Measurements from ENCODE around the gene TMEM87A.

Gene TMEM87A

GRCh38 chr15:42199126-42199525 is 74.1 kb downstream of the TMEM87A start:
- DNase-seq, result no peak

- DNase-seq, result no peak
Observed at GRCh38 chr15:42198516-42198915, 74.7 kb downstream of the TMEM87A start.

- DNase-seq, result no peak
Observed at GRCh38 chr15:42194513-42194912, 78.7 kb downstream of the TMEM87A start.

- DNase-seq, result no peak
Observed at GRCh38 chr15:42193383-42193782, 79.8 kb downstream of the TMEM87A start.

GRCh38 chr15:42191610-42192346 is 81.5 kb downstream of the TMEM87A start:
- DNase-seq, result no peak

- no peak for DNase-seq
Observed at GRCh38 chr15:42190370-42190769, 82.9 kb downstream of the TMEM87A start.

- no peak for DNase-seq
Observed at GRCh38 chr15:42185801-42186200, 87.4 kb downstream of the TMEM87A start.

GRCh38 chr15:42184736-42185135 is 88.5 kb downstream of the TMEM87A start:
- no peak for DNase-seq

GRCh38 chr15:42184296-42184695 is 88.9 kb downstream of the TMEM87A start:
- no peak for DNase-seq

GRCh38 chr15:42182961-42183360 is 90.3 kb downstream of the TMEM87A start:
- DNase-seq, result no peak

- DNase-seq, result no peak
Observed at GRCh38 chr15:42182328-42182886, 90.8 kb downstream of the TMEM87A start.

GRCh38 chr15:42178056-42178455 is 95.2 kb downstream of the TMEM87A start:
- DNase-seq, result no peak

GRCh38 chr15:42175671-42176070 is 97.6 kb downstream of the TMEM87A start:
- DNase-seq, result no peak

- DNase-seq, result no peak
Observed at GRCh38 chr15:42172475-42172874, 100.8 kb downstream of the TMEM87A start.

- no peak for DNase-seq
Observed at GRCh38 chr15:42171795-42172194, 101.4 kb downstream of the TMEM87A start.

GRCh38 chr15:42171122-42171521 is 102.1 kb downstream of the TMEM87A start:
- DNase-seq, result no peak

GRCh38 chr15:42166225-42166940 is 106.8 kb downstream of the TMEM87A start:
- no peak for DNase-seq

GRCh38 chr15:42165106-42165505 is 108.1 kb downstream of the TMEM87A start:
- no peak for DNase-seq

GRCh38 chr15:42163947-42164550 is 109.2 kb downstream of the TMEM87A start:
- DNase-seq, result no peak

GRCh38 chr15:42163291-42163690 is 109.9 kb downstream of the TMEM87A start:
- no peak for DNase-seq
